ENCODE data around the gene UROC1. TPM values are rescaled to one million over a fixed set of nuclear protein-coding genes. Genes with fewer than 3 reads are reported as not detected.
"Not testable (repeated sequence)": the region's sequence is repeated elsewhere in the genome, so short reads cannot be mapped to it uniquely, and the experiment has no call there.

Gene UROC1
- total and polyA plus RNA-seq, 2 donors, result 0.03 TPM; not detected in 1

- Histone ChIP-seq H3K4me1 (ENCODE audit: insufficient read depth) (no peaks in the 10 kb centered on the region), H3K27ac (ENCODE audit: low read depth) (no peak overlapping the region), H3K4me3 (ENCODE audit: low read depth, low read length) (no peak overlapping the region), H3K36me3 (ENCODE audit: insufficient read depth) (no peaks in the 10 kb centered on the region)
- 78% methylated on average over 57 of the region's 57 CpGs for WGBS
- DNase-seq (ENCODE audit: extremely low spot score), result no peak
Observed at GRCh38 chr3:126542340-126543241, 25.0 kb upstream of the UROC1 start.

DNA sequence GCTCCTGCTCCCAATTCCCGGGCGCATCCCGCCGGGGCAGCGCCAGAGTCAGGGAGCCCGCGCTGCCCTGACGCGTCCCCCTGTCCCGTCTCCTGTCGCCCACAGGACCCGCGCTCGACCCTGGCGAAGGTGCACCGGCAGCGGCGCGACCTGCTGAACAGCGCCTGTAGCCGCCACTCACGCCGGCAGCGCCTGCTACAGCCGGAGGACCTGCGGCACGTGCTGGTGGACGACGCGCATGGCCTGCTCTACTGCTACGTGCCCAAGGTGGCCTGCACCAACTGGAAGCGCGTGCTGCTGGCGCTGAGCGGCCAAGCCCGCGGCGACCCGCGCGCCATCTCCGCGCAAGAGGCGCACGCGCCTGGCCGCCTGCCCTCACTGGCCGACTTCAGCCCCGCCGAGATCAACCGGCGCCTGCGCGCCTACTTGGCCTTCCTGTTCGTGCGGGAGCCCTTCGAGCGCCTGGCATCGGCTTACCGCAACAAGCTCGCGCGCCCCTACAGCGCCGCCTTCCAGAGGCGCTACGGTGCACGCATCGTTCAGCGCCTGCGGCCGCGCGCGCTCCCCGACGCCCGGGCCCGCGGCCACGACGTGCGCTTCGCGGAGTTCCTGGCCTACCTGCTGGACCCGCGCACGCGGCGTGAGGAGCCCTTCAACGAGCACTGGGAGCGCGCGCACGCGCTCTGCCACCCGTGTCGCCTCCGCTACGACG, 24.2 kb upstream of the UROC1 start:
- Histone ChIP-seq H3K4me1 (ENCODE audit: insufficient read depth) (no peaks in the 10 kb centered on the region), H3K4me3 (ENCODE audit: low read depth, low read length) (no peak overlapping the region), H3K36me3 (ENCODE audit: insufficient read depth) (no peaks in the 10 kb centered on the region), H3K27ac (ENCODE audit: low read depth) (no peak overlapping the region)
- DNase-seq (ENCODE audit: extremely low spot score), result no peak
- 38% methylated on average over 101 of the region's 101 CpGs for WGBS

DNA sequence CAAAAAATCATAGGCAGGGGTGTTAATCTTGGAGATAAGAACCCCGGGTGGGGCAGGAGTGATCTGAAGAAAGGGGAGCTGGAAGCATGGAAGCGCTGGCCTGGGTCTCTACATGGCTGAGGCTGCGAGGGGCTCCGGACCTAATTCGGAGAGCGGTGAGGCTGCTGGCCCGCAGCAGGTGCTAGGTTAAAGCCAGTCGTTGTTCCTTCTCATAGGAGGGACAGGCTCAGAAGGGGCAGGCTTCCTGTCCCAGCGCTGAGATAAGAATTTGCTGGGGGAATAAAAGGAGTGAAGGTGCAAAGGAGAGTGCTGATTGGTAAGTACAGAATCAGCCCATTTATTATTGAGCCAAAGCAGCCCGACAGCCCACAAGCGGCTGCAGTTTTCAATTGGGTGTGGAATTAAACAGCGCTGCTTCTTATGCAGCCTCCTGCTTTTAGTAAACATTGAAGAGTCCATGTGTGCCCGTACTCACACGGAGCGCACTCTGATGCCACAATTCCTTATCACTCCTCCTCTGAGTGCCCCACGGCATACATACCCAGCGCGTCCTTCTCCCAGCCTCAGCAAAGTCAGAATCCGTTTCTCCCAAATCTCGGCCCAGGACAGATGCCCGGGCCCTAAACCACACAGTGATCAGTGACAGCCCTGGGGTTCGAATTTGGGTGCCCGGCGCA, 23.5 kb upstream of the UROC1 start:
- Histone ChIP-seq H3K27ac (ENCODE audit: low read depth) (no peak overlapping the region), H3K4me3 (ENCODE audit: low read depth, low read length) (no peak overlapping the region), H3K4me1 (ENCODE audit: insufficient read depth) (no peaks in the 10 kb centered on the region), H3K36me3 (ENCODE audit: insufficient read depth) (no peaks in the 10 kb centered on the region)
- WGBS, result 69% methylated on average over 24 of the region's 24 CpGs
- no peak for DNase-seq (ENCODE audit: extremely low spot score)

- DNase-seq (ENCODE audit: extremely low spot score), result no peak
- Histone ChIP-seq H3K4me3 (ENCODE audit: low read depth, low read length) (no peak overlapping the region), H3K27ac (ENCODE audit: low read depth) (no peak overlapping the region), H3K4me1 (ENCODE audit: insufficient read depth) (no peaks in the 10 kb centered on the region), H3K36me3 (ENCODE audit: insufficient read depth) (no peaks in the 10 kb centered on the region)
- WGBS, result 24% methylated on average over 9 of the region's 9 CpGs
Observed at GRCh38 chr3:126540342-126540849, 22.8 kb upstream of the UROC1 start.

GRCh38 chr3:126539558-126540250, 22.1 kb upstream of the UROC1 start:
- no peak overlapping the region for H3K27ac ChIP-seq (ENCODE audit: low read depth)
- H3K4me1 ChIP-seq (ENCODE audit: insufficient read depth), result no peaks in the 10 kb centered on the region
- H3K36me3 ChIP-seq (ENCODE audit: insufficient read depth), result no peaks in the 10 kb centered on the region
- no peak for DNase-seq (ENCODE audit: extremely low spot score)
- H3K4me3 ChIP-seq (ENCODE audit: low read depth, low read length), result no peak overlapping the region
- WGBS, result 95% methylated on average over 10 of the region's 10 CpGs

- DNase-seq (ENCODE audit: extremely low spot score), result no peak
- 45% methylated on average over 5 of the region's 5 CpGs for WGBS
- no peak overlapping the region for H3K4me3 ChIP-seq (ENCODE audit: low read depth, low read length)
Observed at GRCh38 chr3:126538966-126539365, 21.4 kb upstream of the UROC1 start.

DNA sequence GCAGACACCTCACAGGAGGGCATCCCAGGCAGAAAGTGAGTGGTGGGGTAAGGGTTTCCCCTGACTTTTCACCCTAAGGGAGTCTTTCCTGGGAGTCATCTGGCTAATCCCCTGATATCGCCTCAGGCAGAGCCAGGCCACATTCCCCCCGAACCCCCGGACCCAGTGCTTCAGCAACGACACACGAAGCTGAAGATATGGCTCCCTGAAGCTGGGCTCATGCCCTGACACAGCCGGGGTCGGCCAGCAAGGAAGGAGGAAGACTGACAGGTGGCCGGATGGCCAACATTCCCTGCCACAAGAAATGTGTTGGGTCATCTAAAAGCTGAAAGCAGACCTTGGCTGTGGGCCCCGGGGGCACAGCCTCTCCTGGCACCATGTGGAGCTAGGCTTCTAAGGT, 20.7 kb upstream of the UROC1 start:
- no peak for DNase-seq (ENCODE audit: extremely low spot score)
- Histone ChIP-seq H3K4me1 (ENCODE audit: insufficient read depth) (no peaks in the 10 kb centered on the region), H3K27ac (ENCODE audit: low read depth) (no peak overlapping the region), H3K36me3 (ENCODE audit: insufficient read depth) (no peaks in the 10 kb centered on the region), H3K4me3 (ENCODE audit: low read depth, low read length) (no peak overlapping the region)
- WGBS, result 66% methylated on average over 9 of the region's 9 CpGs

More at GRCh38 chr3:126538966-126539365, 21.4 kb upstream of the UROC1 start:
- Histone ChIP-seq H3K36me3 (ENCODE audit: insufficient read depth) (no peaks in the 10 kb centered on the region), H3K27ac (ENCODE audit: low read depth) (no peak overlapping the region), H3K4me1 (ENCODE audit: insufficient read depth) (no peaks in the 10 kb centered on the region)

- Histone ChIP-seq H3K36me3 (ENCODE audit: insufficient read depth) (no peaks in the 10 kb centered on the region), H3K4me1 (ENCODE audit: insufficient read depth) (no peaks in the 10 kb centered on the region), H3K27ac (ENCODE audit: low read depth) (no peak overlapping the region), H3K4me3 (ENCODE audit: low read depth, low read length) (no peak overlapping the region)
- 66% methylated on average over 10 of the region's 10 CpGs for WGBS
- no peak for DNase-seq (ENCODE audit: extremely low spot score)
Observed at GRCh38 chr3:126537730-126538281, 20.2 kb upstream of the UROC1 start.

- H3K36me3 ChIP-seq (ENCODE audit: insufficient read depth), result no peaks in the 10 kb centered on the region
- DNase-seq (ENCODE audit: extremely low spot score), result no peak
- WGBS, result 64% methylated on average over 9 of the region's 9 CpGs
- H3K4me3 ChIP-seq (ENCODE audit: low read depth, low read length), result no peak overlapping the region
- H3K27ac ChIP-seq (ENCODE audit: low read depth), result no peak overlapping the region
- no peaks in the 10 kb centered on the region for H3K4me1 ChIP-seq (ENCODE audit: insufficient read depth)
Observed at GRCh38 chr3:126537116-126537729, 19.6 kb upstream of the UROC1 start.

DNA sequence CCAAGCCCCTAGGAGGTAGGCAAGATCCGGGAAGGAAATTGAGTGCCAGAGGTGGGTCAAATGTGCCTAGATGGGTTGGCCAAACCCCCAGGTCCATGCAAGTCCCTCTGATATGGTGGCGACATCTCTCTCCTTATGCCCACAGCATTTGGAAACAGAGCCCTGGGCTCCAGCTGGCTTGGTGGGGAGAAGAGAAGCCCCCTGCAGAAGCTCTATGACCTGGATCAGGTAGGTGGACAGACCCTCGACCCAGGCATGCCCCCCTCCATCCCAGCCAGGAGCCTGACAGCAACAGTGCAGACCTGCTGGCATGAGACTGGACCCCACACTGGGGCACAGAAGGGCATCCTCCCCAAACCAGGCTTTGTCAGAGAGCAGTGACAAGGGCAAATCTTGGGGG, 18.6 kb upstream of the UROC1 start:
- Histone ChIP-seq H3K4me3 (ENCODE audit: low read depth, low read length) (no peak overlapping the region), H3K36me3 (ENCODE audit: insufficient read depth) (no peaks in the 10 kb centered on the region), H3K27ac (ENCODE audit: low read depth) (no peak overlapping the region), H3K4me1 (ENCODE audit: insufficient read depth) (no peaks in the 10 kb centered on the region)
- WGBS, result 81% methylated on average over 3 of the region's 3 CpGs
- no peak for DNase-seq (ENCODE audit: extremely low spot score)

DNA sequence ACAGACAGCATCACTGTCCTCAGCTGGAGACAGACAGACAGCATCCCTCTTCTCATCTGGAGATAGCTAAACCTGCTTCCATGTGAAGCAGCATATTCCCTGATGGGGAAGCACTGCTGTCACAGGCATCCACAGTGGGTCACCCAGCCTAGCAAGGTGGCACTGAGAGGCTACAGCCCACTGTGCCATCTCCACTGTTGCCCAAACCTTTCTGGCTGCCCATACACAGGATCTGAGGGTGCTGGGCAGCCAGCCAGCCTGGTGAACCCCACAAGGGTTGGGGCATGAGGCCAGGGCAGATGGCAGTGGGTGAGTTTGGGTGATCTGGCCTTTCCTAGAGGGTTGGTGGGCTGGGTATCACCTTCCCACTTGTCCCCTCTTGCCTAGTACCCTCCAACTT, 18.1 kb upstream of the UROC1 start:
- H3K36me3 ChIP-seq (ENCODE audit: insufficient read depth), result no peaks in the 10 kb centered on the region
- no peak overlapping the region for H3K4me3 ChIP-seq (ENCODE audit: low read depth, low read length)
- H3K4me1 ChIP-seq (ENCODE audit: insufficient read depth), result no peaks in the 10 kb centered on the region
- H3K27ac ChIP-seq (ENCODE audit: low read depth), result no peak overlapping the region
- DNase-seq (ENCODE audit: extremely low spot score), result no peak

DNA sequence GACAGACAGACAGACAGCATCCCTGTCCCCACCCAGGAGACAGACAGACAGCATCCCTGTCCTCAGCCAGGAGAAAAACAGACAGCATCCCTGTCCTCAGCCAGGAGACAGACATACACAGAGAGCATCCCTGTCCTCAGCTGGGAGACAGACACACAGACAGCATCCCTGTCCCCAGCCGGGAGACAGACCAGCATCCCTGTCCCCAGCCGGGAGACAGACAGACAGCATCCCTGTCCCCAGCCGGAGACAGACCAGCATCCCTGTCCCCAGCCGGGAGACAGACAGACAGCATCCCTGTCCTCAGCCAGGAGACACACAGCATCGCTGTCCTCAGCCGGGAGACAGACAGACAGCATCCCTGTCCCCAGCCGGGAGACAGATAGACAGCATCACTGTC, 17.1 kb upstream of the UROC1 start:
- H3K4me1 ChIP-seq (ENCODE audit: insufficient read depth); H3K4me3 ChIP-seq (ENCODE audit: low read depth, low read length); DNase-seq (ENCODE audit: extremely low spot score); H3K36me3 ChIP-seq (ENCODE audit: insufficient read depth); H3K27ac ChIP-seq (ENCODE audit: low read depth): not testable (repeated sequence)
- WGBS, result 89% methylated on average over 7 of the region's 7 CpGs

DNA sequence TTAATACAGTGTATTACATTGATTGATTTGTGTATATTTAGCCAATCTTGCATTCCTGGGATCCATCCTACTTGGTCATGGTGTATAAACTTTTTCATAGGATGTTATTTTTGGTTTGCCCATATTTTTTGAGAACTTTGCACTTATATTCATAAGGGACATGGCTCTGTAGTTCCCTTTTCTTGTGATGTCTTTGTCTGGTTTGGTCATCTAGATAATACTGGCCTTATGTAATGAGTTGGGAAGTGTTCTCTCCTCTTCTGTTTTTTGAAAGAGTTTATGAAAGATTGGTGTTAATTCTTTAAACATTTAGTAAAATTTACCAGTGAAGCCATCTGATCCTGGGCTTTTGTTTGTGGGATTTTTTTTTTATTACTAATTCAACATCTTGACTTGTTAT, 15.9 kb upstream of the UROC1 start:
- Histone ChIP-seq H3K36me3 (ENCODE audit: insufficient read depth) (no peaks in the 10 kb centered on the region), H3K27ac (ENCODE audit: low read depth) (no peak overlapping the region), H3K4me3 (ENCODE audit: low read depth, low read length) (no peak overlapping the region), H3K4me1 (ENCODE audit: insufficient read depth) (no peaks in the 10 kb centered on the region)
- no peak for DNase-seq (ENCODE audit: extremely low spot score)
